Keratinocyte (primary cell): ENCODE results near the gene SCAANT1.

Source experiments
- CTCF ChIP-seq, 3 experiments: IDR thresholded peaks in 1 of 3; conservative IDR thresholded peaks in 1 of 3; optimal IDR thresholded peaks in 1 of 3; 2 replicates in 2 of 3; 3 replicates in 1 of 3; pipeline versions ENCODE3 to v1.5.1; 2011; ENCODE audit warnings: low read length in 3 of 3, mild to moderate bottlenecking in 3 of 3, moderate library complexity in 2 of 3, control low read depth in 1 of 3, inconsistent platforms in 1 of 3; ENCODE audit not compliant: insufficient read depth in 2 of 3; ENCODE audit errors: extremely low read depth in 1 of 3
- EZH2 ChIP-seq: IDR thresholded peaks from one replicate; pipeline ENCODE4 v1.6.1; 2012; ENCODE audit warnings: inconsistent platforms, mild to moderate bottlenecking, low read length, moderate library complexity

- TF ChIP-seq CTCF (optimal IDR thresholded peaks at IDR 0.05 in 1 of 3, IDR thresholded peaks at IDR 0.05 in 1 of 3, conservative IDR thresholded peaks at IDR 0.05 in 1 of 3; ENCODE audit: extremely low read depth in 1 of 3, insufficient read depth in 2 of 3, low read length in 3 of 3) (no peak), EZH2 (no peak)
Observed at GRCh38 chr3:63870615-63871005, 41.6 kb downstream of the SCAANT1 start.
